Measurements from ENCODE around the gene DGKD.

DGKD gene

GRCh38 chr2:233462826-233463470 is 108.7 kb downstream of the DGKD start:
- no peak for DNase-seq

- DNase-seq: no peak
Observed at GRCh38 chr2:233463586-233463985, 109.3 kb downstream of the DGKD start.

GRCh38 chr2:233464056-233464455 is 109.8 kb downstream of the DGKD start:
- no peak for DNase-seq

- DNase-seq: no peak
Observed at GRCh38 chr2:233464531-233465240, 110.4 kb downstream of the DGKD start.

- DNase-seq: no peak
Observed at GRCh38 chr2:233466991-233467603, 112.8 kb downstream of the DGKD start.

- DNase-seq: no peak
Observed at GRCh38 chr2:233468047-233468740, 113.9 kb downstream of the DGKD start.

- no peak for DNase-seq
Observed at GRCh38 chr2:233468741-233469110, 114.4 kb downstream of the DGKD start.

- DNase-seq: peak in 2 of 3 experiments; percentile 24 to 48
Observed at GRCh38 chr2:233469261-233470010, 115.1 kb downstream of the DGKD start.

- peak in 1 of 3 experiments; percentile 48 for DNase-seq
Observed at GRCh38 chr2:233470011-233470687, 115.9 kb downstream of the DGKD start.

GRCh38 chr2:233470839-233471238 is 116.5 kb downstream of the DGKD start:
- DNase-seq: no peak

GRCh38 chr2:233471291-233472035 is 117.2 kb downstream of the DGKD start:
- DNase-seq: no peak

GRCh38 chr2:233473386-233473791 is 119.1 kb downstream of the DGKD start:
- no peak for DNase-seq

GRCh38 chr2:233473878-233474277 is 119.6 kb downstream of the DGKD start:
- no peak for DNase-seq

GRCh38 chr2:233474308-233475160 is 120.2 kb downstream of the DGKD start:
- DNase-seq: no peak

GRCh38 chr2:233476063-233476410 is 121.7 kb downstream of the DGKD start:
- no peak for DNase-seq

- no peak for DNase-seq
Observed at GRCh38 chr2:233476651-233477547, 122.6 kb downstream of the DGKD start.

GRCh38 chr2:233477548-233478433 is 123.5 kb downstream of the DGKD start:
- DNase-seq: no peak
